PC-9 (cell line): ENCODE measurements around the gene CCT6A.

Source experiments
- EZH2 ChIP-seq: fragments of 200-600 bp; sonication (generic); IDR thresholded peaks from 2 replicates; pipeline ENCODE4 v1.8.0; 2017; ENCODE audit warnings: antibody characterized with exemption, low read depth
- TF ChIP-seq, protein P1 (sequence below): fragments of 200-600 bp; sonication (generic); conservative IDR thresholded peaks from 2 replicates; pipeline ENCODE4 v1.6.1; 2017; ENCODE audit warnings: mixed run types, antibody characterized with exemption, mild to moderate bottlenecking, moderate library complexity

DNA sequence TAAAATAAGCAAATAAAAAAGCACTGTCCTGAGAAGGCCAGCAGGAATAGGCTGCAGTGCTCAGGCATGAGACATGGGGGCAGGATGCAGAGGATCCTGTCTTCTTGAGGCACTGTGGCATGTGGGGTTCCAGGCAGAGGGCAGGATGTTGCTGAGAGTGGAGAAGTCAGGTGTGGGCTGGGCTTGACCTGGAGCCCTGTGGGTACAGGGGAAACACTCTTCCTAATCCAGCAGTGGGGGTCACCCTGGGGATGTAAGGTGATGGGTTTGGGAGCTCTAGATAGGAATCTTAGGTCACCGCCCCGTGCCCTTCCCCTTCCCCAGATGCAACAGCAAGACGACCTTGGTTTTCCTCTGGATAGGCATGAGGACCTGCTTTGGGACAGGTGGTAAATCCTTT lies 26.1 kb downstream of the CCT6A start:
- TF ChIP-seq, protein P1, sequence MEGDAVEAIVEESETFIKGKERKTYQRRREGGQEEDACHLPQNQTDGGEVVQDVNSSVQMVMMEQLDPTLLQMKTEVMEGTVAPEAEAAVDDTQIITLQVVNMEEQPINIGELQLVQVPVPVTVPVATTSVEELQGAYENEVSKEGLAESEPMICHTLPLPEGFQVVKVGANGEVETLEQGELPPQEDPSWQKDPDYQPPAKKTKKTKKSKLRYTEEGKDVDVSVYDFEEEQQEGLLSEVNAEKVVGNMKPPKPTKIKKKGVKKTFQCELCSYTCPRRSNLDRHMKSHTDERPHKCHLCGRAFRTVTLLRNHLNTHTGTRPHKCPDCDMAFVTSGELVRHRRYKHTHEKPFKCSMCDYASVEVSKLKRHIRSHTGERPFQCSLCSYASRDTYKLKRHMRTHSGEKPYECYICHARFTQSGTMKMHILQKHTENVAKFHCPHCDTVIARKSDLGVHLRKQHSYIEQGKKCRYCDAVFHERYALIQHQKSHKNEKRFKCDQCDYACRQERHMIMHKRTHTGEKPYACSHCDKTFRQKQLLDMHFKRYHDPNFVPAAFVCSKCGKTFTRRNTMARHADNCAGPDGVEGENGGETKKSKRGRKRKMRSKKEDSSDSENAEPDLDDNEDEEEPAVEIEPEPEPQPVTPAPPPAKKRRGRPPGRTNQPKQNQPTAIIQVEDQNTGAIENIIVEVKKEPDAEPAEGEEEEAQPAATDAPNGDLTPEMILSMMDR = no peak
- no peak for TF ChIP-seq EZH2
